ENCODE data around the gene DENR. TPM values are rescaled to one million over a fixed set of nuclear protein-coding genes. Genes with fewer than 3 reads are reported as not detected.

DENR gene
- total and polyA plus RNA-seq, 2 of the 8 experiments (the other 6 are each of a cell fraction or from before 2014, with no cell fraction given): 26.9 to 84.0 TPM

GRCh38 chr12:122799641-122800243 is 47.1 kb downstream of the DENR start (continued):
- TF ChIP-seq ATF2 (IDR thresholded peaks at IDR 0.05; ENCODE audit: low read length): no peak

Data from H1 (cell line).